ELR (cell line): ENCODE results near the gene CEMP1.
"Not testable (repeated sequence)": the region's sequence is repeated elsewhere in the genome, so short reads cannot be mapped to it uniquely, and the experiment has no call there.

Experiments used
- DNase-seq: peaks from one replicate; pipeline ENCODE4 v3.0.0-alpha.2; 2015; ENCODE audit warnings: low read depth

Gene CEMP1

GRCh38 chr16:2535625-2536013 lies 4.4 kb upstream of the CEMP1 start:
- peak; percentile 70 for DNase-seq

- DNase-seq = not testable (repeated sequence)
Observed at GRCh38 chr16:2534335-2534734, 3.1 kb upstream of the CEMP1 start.

- DNase-seq = no peak
Observed at GRCh38 chr16:2533912-2534311, 2.7 kb upstream of the CEMP1 start.

- not testable (repeated sequence) for DNase-seq
Observed at GRCh38 chr16:2533142-2533755, 2.0 kb upstream of the CEMP1 start.

GRCh38 chr16:2532494-2533141 lies 1.4 kb upstream of the CEMP1 start:
- peak; percentile 37 for DNase-seq

- DNase-seq = peak; percentile 97
Observed at GRCh38 chr16:2531696-2532493, 687 bp upstream of the CEMP1 start.

GRCh38 chr16:2530629-2531318 lies 434 bp downstream of the CEMP1 start:
- DNase-seq = no peak

- no peak for DNase-seq
Observed at GRCh38 chr16:2529961-2530628, 1.1 kb downstream of the CEMP1 start.

GRCh38 chr16:2529061-2529931 lies 1.9 kb downstream of the CEMP1 start:
- DNase-seq = peak; percentile 46

- no peak for DNase-seq
Observed at GRCh38 chr16:2528161-2529060, 2.8 kb downstream of the CEMP1 start.

GRCh38 chr16:2527784-2528100 lies 3.5 kb downstream of the CEMP1 start:
- DNase-seq = no peak

- no peak for DNase-seq
Observed at GRCh38 chr16:2527071-2527783, 4.0 kb downstream of the CEMP1 start.

GRCh38 chr16:2526135-2526534 lies 5.1 kb downstream of the CEMP1 start:
- no peak for DNase-seq

- no peak for DNase-seq
Observed at GRCh38 chr16:2524339-2524938, 6.8 kb downstream of the CEMP1 start.

GRCh38 chr16:2523801-2524231 lies 7.4 kb downstream of the CEMP1 start:
- no peak for DNase-seq

GRCh38 chr16:2520784-2521531 lies 10.2 kb downstream of the CEMP1 start:
- DNase-seq = peak; percentile 40

GRCh38 chr16:2520097-2520783 lies 11.0 kb downstream of the CEMP1 start, which contains the start of gene AMDHD2:
Gene AMDHD2, plus strand, starts transcription at chr16:2520371. Its CDS starts 88 bp downstream, at chr16:2520459.
- DNase-seq = peak; percentile 94

GRCh38 chr16:2519711-2520080 lies 11.5 kb downstream of the CEMP1 start:
- DNase-seq = no peak
